ENCODE measurements around the gene USP53. TPM values are rescaled to one million over a fixed set of nuclear protein-coding genes. Genes with fewer than 3 reads are reported as not detected.
"Not testable (repeated sequence)": the region's sequence is repeated elsewhere in the genome, so short reads cannot be mapped to it uniquely, and the experiment has no call there.

The USP53 gene
- total RNA-seq, 1 donor from 2014 or later, result 26.5 TPM

DNA sequence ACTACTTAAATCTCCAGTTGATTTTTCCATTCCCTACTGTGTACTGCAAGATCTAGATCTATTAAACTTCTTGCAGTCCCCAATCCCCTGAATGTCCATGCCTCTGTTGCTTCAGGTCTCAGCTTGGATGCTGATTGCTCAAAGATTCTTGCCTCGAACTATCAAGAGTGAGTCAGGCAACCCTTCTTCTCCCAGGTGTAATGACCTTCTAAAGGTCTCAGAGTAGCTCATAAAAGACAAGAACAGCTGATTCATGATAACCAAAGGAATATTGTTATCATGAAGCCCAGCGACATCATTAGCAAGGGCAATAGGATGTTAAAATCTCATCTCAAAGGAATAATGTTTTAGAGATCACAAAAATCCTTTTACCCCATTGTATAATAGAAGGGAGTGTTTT is 116.2 kb downstream of the USP53 start:
- H3K9me3 Mint-ChIP-seq, result no peaks in the 10 kb centered on the region
- TF ChIP-seq, protein P1, sequence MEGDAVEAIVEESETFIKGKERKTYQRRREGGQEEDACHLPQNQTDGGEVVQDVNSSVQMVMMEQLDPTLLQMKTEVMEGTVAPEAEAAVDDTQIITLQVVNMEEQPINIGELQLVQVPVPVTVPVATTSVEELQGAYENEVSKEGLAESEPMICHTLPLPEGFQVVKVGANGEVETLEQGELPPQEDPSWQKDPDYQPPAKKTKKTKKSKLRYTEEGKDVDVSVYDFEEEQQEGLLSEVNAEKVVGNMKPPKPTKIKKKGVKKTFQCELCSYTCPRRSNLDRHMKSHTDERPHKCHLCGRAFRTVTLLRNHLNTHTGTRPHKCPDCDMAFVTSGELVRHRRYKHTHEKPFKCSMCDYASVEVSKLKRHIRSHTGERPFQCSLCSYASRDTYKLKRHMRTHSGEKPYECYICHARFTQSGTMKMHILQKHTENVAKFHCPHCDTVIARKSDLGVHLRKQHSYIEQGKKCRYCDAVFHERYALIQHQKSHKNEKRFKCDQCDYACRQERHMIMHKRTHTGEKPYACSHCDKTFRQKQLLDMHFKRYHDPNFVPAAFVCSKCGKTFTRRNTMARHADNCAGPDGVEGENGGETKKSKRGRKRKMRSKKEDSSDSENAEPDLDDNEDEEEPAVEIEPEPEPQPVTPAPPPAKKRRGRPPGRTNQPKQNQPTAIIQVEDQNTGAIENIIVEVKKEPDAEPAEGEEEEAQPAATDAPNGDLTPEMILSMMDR (IDR thresholded peaks at IDR 0.05; ENCODE audit: unreplicated experiment), result no peak
- H3K27me3 Mint-ChIP-seq (ENCODE audit: low read depth), result peaks cover 23% of the 10 kb centered on the region

DNA sequence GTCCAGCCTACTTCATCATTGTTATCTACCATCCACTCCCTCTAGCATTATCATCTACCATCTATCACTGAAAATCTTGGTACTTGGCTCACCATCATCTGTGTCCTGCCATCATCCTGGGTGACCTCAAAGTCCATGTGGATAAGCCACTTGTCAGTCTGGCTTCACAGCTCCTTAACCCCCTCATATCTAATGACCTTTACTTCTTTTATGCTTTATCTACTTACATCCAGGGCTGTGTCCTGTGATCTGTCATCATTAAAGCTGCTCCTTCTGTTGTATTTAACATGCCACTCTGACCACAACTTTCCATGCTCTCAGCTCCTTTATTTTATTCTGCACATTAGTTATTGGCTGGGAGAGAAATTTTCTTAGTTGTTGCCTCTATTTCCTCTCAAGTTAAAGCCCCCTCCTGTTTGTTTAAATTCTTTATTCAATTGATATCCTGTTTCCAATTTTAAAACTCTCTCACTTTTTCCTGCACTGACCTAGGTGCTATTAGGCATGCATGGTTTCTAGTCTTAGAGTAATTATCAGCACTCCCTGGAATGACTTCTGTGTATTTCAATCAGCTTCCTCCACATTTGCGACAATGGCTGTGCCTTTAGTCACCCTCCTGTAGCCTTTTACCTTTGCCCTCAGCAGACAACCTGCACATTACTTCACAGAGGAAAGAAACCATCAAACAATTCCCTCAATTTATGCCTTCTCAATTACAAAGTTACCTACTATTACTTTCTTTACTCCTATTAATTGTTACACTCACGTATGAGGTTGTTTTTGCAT is 117.5 kb downstream of the USP53 start:
- Mint-ChIP-seq H3K36me3 (no peaks in the 10 kb centered on the region), H3K27me3 (ENCODE audit: low read depth) (peaks cover 23% of the 10 kb centered on the region), H3K9me3 (no peaks in the 10 kb centered on the region), H3K4me3 (no peak overlapping the region), H3K4me1 (peaks cover 12% of the 10 kb centered on the region), H3K27ac (no peak overlapping the region)
- TF ChIP-seq, protein P1 (IDR thresholded peaks at IDR 0.05; ENCODE audit: unreplicated experiment), result no peak
- DNase-seq (ENCODE audit: low spot score in 2 of 2, unreplicated experiment in 2 of 2), result no peak

More for the DNA sequence above, 116.2 kb downstream of the USP53 start:
- Mint-ChIP-seq H3K27ac (no peak overlapping the region), H3K4me1 (peaks cover 12% of the 10 kb centered on the region), H3K4me3 (no peak overlapping the region), H3K36me3 (no peaks in the 10 kb centered on the region)
- DNase-seq (ENCODE audit: low spot score in 2 of 2, unreplicated experiment in 2 of 2), result no peak

DNA sequence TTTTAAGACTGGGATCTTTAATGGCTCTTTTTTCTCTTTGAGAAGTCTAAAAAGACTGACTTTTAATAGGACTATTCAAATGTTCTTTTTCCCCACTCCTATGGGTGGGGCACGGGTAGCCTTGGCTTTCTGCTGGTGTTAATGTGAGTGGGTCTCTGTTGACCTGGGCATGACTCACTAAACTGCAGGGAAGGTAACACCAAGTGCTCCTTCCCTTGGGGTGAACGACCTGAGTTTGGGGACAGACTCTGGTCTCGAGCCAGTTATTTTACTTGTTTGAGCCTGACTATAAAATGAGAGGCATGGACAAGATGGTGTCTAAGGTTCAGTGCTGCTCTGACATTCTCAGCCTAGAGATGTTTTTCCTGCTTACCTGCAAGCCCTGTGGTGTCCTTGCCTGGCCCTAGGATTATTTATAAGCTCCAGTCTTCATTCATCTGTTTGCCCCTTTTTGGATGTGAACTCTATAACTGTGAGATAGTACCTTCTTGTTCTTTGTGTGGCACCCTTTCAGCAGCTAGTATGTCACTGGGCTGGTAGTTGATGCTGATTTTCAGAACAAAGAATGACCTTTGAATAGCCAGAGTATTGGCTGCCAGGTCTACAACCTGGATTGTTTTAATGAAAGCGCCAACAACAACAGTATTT is 123.9 kb downstream of the USP53 start:
- not testable (repeated sequence) for H3K27me3 Mint-ChIP-seq (ENCODE audit: low read depth); H3K4me1 Mint-ChIP-seq; H3K9me3 Mint-ChIP-seq; H3K27ac Mint-ChIP-seq; H3K36me3 Mint-ChIP-seq; H3K4me3 Mint-ChIP-seq; DNase-seq (ENCODE audit: low spot score in 2 of 2, unreplicated experiment in 2 of 2)

DNA sequence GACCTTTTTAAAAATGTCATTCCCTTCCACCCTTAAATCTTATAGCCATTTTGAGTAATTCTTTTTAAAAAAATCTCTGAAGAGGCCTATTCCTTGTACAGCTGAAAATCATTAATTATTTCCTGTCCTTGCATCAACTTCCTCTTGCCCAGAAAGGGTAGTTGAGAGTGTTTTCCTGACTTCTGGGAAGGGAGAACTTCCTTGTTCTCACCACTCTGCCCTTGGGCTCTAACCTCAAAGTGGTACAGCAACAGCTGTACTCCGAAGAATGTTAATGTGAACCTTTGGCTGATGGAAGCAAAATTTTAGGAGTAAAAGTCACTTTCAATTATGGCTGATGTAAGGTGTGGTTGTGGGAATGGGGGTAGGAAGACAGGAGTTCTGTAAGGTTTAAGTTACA is 124.5 kb downstream of the USP53 start:
- H3K27ac Mint-ChIP-seq, result no peak overlapping the region
- DNase-seq (ENCODE audit: low spot score in 2 of 2, unreplicated experiment in 2 of 2), result no peak

DNA sequence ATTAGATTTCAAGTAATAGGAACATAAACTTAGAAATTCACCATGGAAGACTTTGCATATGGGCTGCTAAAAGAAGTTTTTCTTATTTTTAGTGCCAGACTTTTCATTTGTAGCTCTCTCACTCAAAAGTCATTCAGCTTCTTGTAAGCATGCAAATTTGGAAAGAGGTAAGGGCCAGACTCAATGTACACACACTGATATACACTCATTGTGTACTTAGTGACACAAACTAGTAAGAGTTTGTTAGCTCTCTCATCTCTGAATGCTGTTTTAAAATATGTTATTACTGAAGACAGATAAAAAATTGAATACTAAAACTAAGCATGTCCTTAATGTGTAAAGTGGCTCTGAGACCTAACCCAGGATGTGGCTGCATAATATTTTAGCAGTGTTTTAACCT is 127.4 kb downstream of the USP53 start:
- not testable (repeated sequence) for H3K9me3 Mint-ChIP-seq; H3K4me1 Mint-ChIP-seq; H3K4me3 Mint-ChIP-seq; H3K36me3 Mint-ChIP-seq; DNase-seq (ENCODE audit: low spot score in 2 of 2, unreplicated experiment in 2 of 2); H3K27ac Mint-ChIP-seq; H3K27me3 Mint-ChIP-seq (ENCODE audit: low read depth)

More for the DNA sequence above, 124.5 kb downstream of the USP53 start:
- TF ChIP-seq, protein P1 (IDR thresholded peaks at IDR 0.05; ENCODE audit: unreplicated experiment), result no peak
- no peaks in the 10 kb centered on the region for H3K36me3 Mint-ChIP-seq
- no peaks in the 10 kb centered on the region for H3K9me3 Mint-ChIP-seq
- H3K4me3 Mint-ChIP-seq, result no peak overlapping the region
- peaks cover 6% of the 10 kb centered on the region for H3K4me1 Mint-ChIP-seq
- H3K27me3 Mint-ChIP-seq (ENCODE audit: low read depth), result peaks cover 8% of the 10 kb centered on the region

DNA sequence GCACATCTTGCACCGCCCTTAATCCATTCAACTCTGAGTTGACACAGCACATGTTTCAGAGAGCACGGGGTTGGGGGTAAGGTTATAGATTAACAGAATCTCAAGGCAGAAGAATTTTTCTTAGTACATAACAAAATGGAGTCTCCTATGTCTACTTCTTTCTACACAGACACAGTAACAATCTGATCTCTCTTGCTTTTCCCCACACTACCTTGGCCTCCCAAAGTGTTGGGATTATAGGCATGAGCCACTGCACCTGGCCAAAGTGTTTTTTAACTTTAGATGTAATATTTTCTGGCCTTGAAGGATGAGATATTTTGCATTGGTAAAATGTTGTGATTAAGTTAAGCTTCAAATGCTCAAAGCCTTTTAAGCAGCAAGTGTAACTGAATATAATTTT is 130.8 kb downstream of the USP53 start:
- not testable (repeated sequence) for H3K4me3 Mint-ChIP-seq; H3K9me3 Mint-ChIP-seq; H3K27ac Mint-ChIP-seq; H3K36me3 Mint-ChIP-seq; H3K4me1 Mint-ChIP-seq; DNase-seq (ENCODE audit: low spot score in 2 of 2, unreplicated experiment in 2 of 2); H3K27me3 Mint-ChIP-seq (ENCODE audit: low read depth)

Other genes starting within 250 kb of the USP53 start
- 0.14 to 0.16 TPM (median 0.16 TPM) in 3 replicates for gene MYOZ2, start 76.9 kb upstream of the USP53 start, total RNA-seq
- gene FABP2, start 109.4 kb downstream of the USP53 start, total RNA-seq, result not detected in 3 replicates